Right atrium auricular region (tissue), 2 donors: ENCODE measurements around the gene C20orf144. TPM values are rescaled to one million over a fixed set of nuclear protein-coding genes. Genes with fewer than 3 reads are reported as not detected.

ENCODE experiments used
- DNase-seq: peaks from one replicate; pipeline ENCODE4 v3.0.0-alpha.2; 2019; ENCODE audit warnings: low spot score
- H3K27ac ChIP-seq, 2 donors: fragments of 200-600 bp; sonication (generic); 1 replicate in 1 of 2; 2 replicates in 1 of 2; pipeline ENCODE4 v1.5.1; 2016 to 2019
- H3K27me3 ChIP-seq, 2 donors: fragments of 200-600 bp; sonication (generic); one replicate each; pipeline versions ENCODE4 v1.5.1 to v1.6.0; 2017 to 2019
- H3K36me3 ChIP-seq: fragments of 200-600 bp; sonication (generic); one replicate; pipeline ENCODE4 v1.5.1; 2016
- H3K4me1 ChIP-seq, 2 donors: fragments of 200-600 bp; sonication (generic); one replicate each; pipeline versions ENCODE4 v1.5.1 to v1.6.0; 2017 to 2019
- H3K4me3 ChIP-seq, 2 donors: fragments of 200-600 bp; sonication (generic); 1 replicate in 1 of 2; 2 replicates in 1 of 2; pipeline ENCODE4 v1.5.1; 2017 to 2019; ENCODE audit warnings: mild to moderate bottlenecking in 1 of 2, moderate library complexity in 1 of 2
- H3K9me3 ChIP-seq, 2 donors: fragments of 200-600 bp; sonication (generic); one replicate each; pipeline ENCODE4 v1.5.1; 2019
- CTCF ChIP-seq, 2 donors: fragments of 200-600 bp; sonication (generic); IDR thresholded peaks; one replicate each; pipeline ENCODE4 v1.5.1; 2019; ENCODE audit warnings: antibody characterized with exemption in 2 of 2
- total RNA-seq, 2 donors: library from RNA; depleted of rRNA; stranded (reverse); fragments of >200 nt; gene quantifications; one replicate each; pipeline ENCODE4 v1.1.0, GENCODE V29; 2016

Gene C20orf144
- total RNA-seq, 2 donors from 2014 or later, result not detected

- Histone ChIP-seq H3K27ac (no peak overlapping the region), H3K9me3 (no peaks in the 10 kb centered on the region), H3K27me3 (no peaks in the 10 kb centered on the region), H3K4me1 (peaks cover 0 to 61% of the 10 kb centered on the region in 2 donors), H3K36me3 (peaks cover 17% of the 10 kb centered on the region), H3K4me3 (no peak overlapping the region)
- TF ChIP-seq CTCF (IDR thresholded peaks at IDR 0.05), result no peak
- DNase-seq, result no peak
Measured at GRCh38 chr20:33669224-33669623, 7.1 kb downstream of the C20orf144 start.

- H3K9me3 ChIP-seq, result no peaks in the 10 kb centered on the region
- peaks cover 0 to 63% of the 10 kb centered on the region in 2 donors for H3K4me1 ChIP-seq
- H3K4me3 ChIP-seq, result no peak overlapping the region
- H3K36me3 ChIP-seq, result peaks cover 17% of the 10 kb centered on the region
- no peak for TF ChIP-seq CTCF (IDR thresholded peaks at IDR 0.05)
- no peaks in the 10 kb centered on the region for H3K27me3 ChIP-seq
- no peak for DNase-seq
- no peak overlapping the region for H3K27ac ChIP-seq
Measured at GRCh38 chr20:33669873-33670640, 7.9 kb downstream of the C20orf144 start.

- no peak for TF ChIP-seq CTCF (IDR thresholded peaks at IDR 0.05)
- Histone ChIP-seq H3K27me3 (no peaks in the 10 kb centered on the region), H3K27ac (no peak overlapping the region), H3K4me3 (no peak overlapping the region), H3K4me1 (peaks cover 0 to 68% of the 10 kb centered on the region in 2 donors), H3K9me3 (no peaks in the 10 kb centered on the region), H3K36me3 (peaks cover 17% of the 10 kb centered on the region)
- no peak for DNase-seq
Measured at GRCh38 chr20:33670715-33671499, 8.8 kb downstream of the C20orf144 start.

- Histone ChIP-seq H3K9me3 (no peaks in the 10 kb centered on the region), H3K4me3 (no peak overlapping the region), H3K27ac (no peak overlapping the region), H3K27me3 (no peaks in the 10 kb centered on the region), H3K4me1 (peaks cover 0 to 66% of the 10 kb centered on the region in 2 donors), H3K36me3 (peaks cover 17% of the 10 kb centered on the region)
- no peak for DNase-seq
- TF ChIP-seq CTCF (IDR thresholded peaks at IDR 0.05), result no peak
Measured at GRCh38 chr20:33671573-33672288, 9.6 kb downstream of the C20orf144 start.

- TF ChIP-seq CTCF (IDR thresholded peaks at IDR 0.05), result no peak
- DNase-seq, result no peak
- H3K27me3 ChIP-seq, result no peaks in the 10 kb centered on the region
- peak overlapping the region; percentile 73 to 81 for H3K4me3 ChIP-seq
- H3K4me1 ChIP-seq, result peaks cover 0 to 59% of the 10 kb centered on the region in 2 donors
- H3K9me3 ChIP-seq, result no peaks in the 10 kb centered on the region
- H3K27ac ChIP-seq, result peak overlapping the region; percentile 89 to 94
- peaks cover 17% of the 10 kb centered on the region for H3K36me3 ChIP-seq
Measured at GRCh38 chr20:33672426-33673113, 10.4 kb downstream of the C20orf144 start.
